Tibial artery (tissue), 4 donors: Measurements from ENCODE around the gene DPEP1.

Source experiments
- DNase-seq, 2 donors: peaks; one replicate each; pipeline ENCODE4 v3.0.0-alpha.2; 2019
- H3K27ac ChIP-seq, 2 donors: fragments of 200-600 bp; sonication (generic) in 1 of 2; 1 replicate in 1 of 2; 2 replicates in 1 of 2; pipeline ENCODE4 v1.5.1; 2018 to 2019; ENCODE audit warnings: mild to moderate bottlenecking in 1 of 2
- H3K27me3 ChIP-seq, 2 donors: fragments of 200-600 bp; sonication (generic) in 1 of 2; one replicate each; pipeline versions ENCODE4 v1.5.1 to v1.6.0; 2016 to 2019
- H3K36me3 ChIP-seq, 3 donors: fragments of 200-600 bp; sonication (generic) in 2 of 3; one replicate each; pipeline ENCODE4 v1.5.1; 2016 to 2019; ENCODE audit warnings: mild to moderate bottlenecking in 2 of 3
- H3K4me1 ChIP-seq, 4 donors: fragments of 200-600 bp; sonication (generic) in 2 of 4; 1 replicate in 3 of 4; 2 replicates in 1 of 4; pipeline ENCODE4 v1.5.1; 2016 to 2019
- H3K4me3 ChIP-seq, 2 donors: fragments of 200-600 bp; sonication (generic) in 1 of 2; 1 replicate in 1 of 2; 2 replicates in 1 of 2; pipeline ENCODE4 v1.5.1; 2018 to 2019; ENCODE audit warnings: mild to moderate bottlenecking in 2 of 2
- H3K9me3 ChIP-seq, 3 donors: fragments of 200-600 bp; sonication (generic) in 1 of 3; one replicate each; pipeline ENCODE4 v1.5.1; 2016 to 2019
- intact Hi-C: fragments of 100-400 bp; cut with DNase I; formaldehyde crosslinking; loops from one replicate; pipeline ENCODE4 v1.15.0; 2023; ENCODE audit warnings: low total_unique reads
- TF ChIP-seq, protein P1 (sequence below), 2 experiments: fragments of 200-600 bp in 1 of 2; fragments of 450-650 bp in 1 of 2; IDR thresholded peaks; one replicate each; pipeline ENCODE4 v1.5.1; 2017 to 2019; ENCODE audit warnings: antibody characterized with exemption in 2 of 2, mild to moderate bottlenecking in 1 of 2, moderate library complexity in 1 of 2

DPEP1 gene

DNA sequence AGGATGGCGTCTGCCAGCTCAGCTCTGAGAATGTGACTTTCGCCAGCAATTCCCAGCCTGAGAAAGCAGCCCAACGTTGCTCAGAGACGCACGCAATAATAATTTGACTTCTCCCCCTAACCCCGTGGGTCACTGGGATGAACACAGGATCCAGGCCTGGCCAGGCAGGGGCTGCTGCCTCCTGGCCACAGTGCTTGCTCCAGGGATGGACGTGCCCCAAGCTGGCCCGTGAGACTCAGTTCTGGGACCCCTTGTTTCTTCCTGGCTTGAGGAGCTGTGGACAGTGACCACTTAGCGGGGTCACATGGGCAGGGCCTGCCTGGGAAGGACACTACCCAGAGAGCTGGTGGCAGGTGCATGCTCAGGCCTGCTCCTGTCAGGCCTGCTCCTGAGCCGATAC is 13.5 kb upstream of the DPEP1 start:
- peaks cover 0 to 11% (median 7%) of the 10 kb centered on the region in 4 donors for H3K4me1 ChIP-seq
- H3K27ac ChIP-seq = no peak overlapping the region
- TF ChIP-seq, protein P1, sequence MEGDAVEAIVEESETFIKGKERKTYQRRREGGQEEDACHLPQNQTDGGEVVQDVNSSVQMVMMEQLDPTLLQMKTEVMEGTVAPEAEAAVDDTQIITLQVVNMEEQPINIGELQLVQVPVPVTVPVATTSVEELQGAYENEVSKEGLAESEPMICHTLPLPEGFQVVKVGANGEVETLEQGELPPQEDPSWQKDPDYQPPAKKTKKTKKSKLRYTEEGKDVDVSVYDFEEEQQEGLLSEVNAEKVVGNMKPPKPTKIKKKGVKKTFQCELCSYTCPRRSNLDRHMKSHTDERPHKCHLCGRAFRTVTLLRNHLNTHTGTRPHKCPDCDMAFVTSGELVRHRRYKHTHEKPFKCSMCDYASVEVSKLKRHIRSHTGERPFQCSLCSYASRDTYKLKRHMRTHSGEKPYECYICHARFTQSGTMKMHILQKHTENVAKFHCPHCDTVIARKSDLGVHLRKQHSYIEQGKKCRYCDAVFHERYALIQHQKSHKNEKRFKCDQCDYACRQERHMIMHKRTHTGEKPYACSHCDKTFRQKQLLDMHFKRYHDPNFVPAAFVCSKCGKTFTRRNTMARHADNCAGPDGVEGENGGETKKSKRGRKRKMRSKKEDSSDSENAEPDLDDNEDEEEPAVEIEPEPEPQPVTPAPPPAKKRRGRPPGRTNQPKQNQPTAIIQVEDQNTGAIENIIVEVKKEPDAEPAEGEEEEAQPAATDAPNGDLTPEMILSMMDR (IDR thresholded peaks at IDR 0.05) = no peak
- no peak for DNase-seq
- H3K9me3 ChIP-seq = no peaks in the 10 kb centered on the region
- H3K4me3 ChIP-seq = no peak overlapping the region
- no peaks in the 10 kb centered on the region for H3K36me3 ChIP-seq
- intact Hi-C loops = no loop called here
- peaks cover 0 to 23% of the 10 kb centered on the region in 2 donors for H3K27me3 ChIP-seq

DNA sequence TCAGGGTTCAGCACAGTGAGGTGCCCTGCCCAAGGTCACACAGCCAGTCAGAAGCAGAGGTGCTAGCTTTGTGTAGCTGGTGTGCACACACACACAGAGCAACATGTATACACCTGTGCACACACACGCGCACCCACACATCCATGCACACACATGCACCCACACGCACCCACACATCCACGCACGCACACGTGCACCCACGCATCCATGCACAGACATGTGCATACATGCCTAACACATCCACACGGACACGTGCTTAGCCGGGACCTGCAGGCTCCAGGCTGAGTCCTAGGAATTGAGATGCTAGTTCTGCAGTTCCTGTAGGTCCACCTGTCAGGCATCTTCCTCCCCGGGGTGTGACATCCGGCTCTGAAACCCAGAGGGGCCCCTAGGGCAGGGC is 13.0 kb upstream of the DPEP1 start:
- H3K36me3 ChIP-seq = no peaks in the 10 kb centered on the region
- H3K4me3 ChIP-seq = no peak overlapping the region
- TF ChIP-seq, protein P1 (IDR thresholded peaks at IDR 0.05) = no peak

DNA sequence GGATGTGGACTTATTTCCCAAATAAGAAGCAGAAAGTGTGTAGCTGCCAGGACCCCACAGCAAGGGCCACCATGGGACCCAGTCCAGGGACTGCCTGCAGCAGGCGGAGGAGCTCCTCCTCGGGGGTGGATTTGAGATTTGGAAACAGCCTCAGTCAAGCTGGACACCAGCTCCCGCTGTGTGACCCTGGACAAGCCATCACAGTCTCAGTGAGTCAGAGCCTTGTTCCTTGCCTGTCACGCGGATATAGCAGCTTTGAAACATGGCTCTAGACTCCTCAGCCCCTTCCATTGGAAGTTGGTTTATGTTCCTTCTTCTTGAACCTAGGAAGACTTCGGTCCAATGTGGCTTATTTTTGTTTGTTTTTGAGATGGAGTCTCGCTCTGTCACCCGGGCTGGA is 12.5 kb upstream of the DPEP1 start:
- H3K4me1 ChIP-seq = peaks cover 0 to 11% (median 7%) of the 10 kb centered on the region in 4 donors
- DNase-seq = no peak
- H3K9me3 ChIP-seq = no peaks in the 10 kb centered on the region
- H3K27ac ChIP-seq = no peak overlapping the region
- H3K36me3 ChIP-seq = no peaks in the 10 kb centered on the region
- H3K27me3 ChIP-seq = peaks cover 0 to 33% of the 10 kb centered on the region in 2 donors
- intact Hi-C loops = no loop called here
- TF ChIP-seq, protein P1 (IDR thresholded peaks at IDR 0.05) = no peak
- H3K4me3 ChIP-seq = no peak overlapping the region

More for the DNA sequence above, 13.0 kb upstream of the DPEP1 start:
- intact Hi-C loops = no loop called here
- Histone ChIP-seq H3K27me3 (peaks cover 0 to 28% of the 10 kb centered on the region in 2 donors), H3K27ac (no peak overlapping the region), H3K9me3 (no peaks in the 10 kb centered on the region), H3K4me1 (peaks cover 0 to 11% (median 7%) of the 10 kb centered on the region in 4 donors)
- DNase-seq = no peak

DNA sequence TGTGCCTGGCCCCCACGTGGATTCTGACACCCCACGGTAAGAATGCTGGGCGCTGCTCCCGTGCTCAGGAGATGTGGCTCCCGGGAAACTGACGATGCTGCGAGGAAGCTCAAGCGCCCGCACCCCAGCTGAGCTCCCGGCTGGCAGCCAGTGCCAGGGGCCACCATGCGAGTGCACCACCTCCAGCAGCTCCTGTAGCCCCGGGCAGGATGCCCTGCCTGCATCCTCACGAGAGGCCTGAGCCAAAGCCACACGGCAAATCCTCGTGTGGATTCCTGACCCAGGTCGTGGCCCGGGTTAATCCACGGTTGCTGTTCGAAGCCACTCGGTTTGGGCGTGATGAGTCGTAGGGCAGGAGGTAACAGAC is 11.6 kb upstream of the DPEP1 start:
- intact Hi-C loops = no loop called here
- TF ChIP-seq, protein P1 (IDR thresholded peaks at IDR 0.05) = no peak

DNA sequence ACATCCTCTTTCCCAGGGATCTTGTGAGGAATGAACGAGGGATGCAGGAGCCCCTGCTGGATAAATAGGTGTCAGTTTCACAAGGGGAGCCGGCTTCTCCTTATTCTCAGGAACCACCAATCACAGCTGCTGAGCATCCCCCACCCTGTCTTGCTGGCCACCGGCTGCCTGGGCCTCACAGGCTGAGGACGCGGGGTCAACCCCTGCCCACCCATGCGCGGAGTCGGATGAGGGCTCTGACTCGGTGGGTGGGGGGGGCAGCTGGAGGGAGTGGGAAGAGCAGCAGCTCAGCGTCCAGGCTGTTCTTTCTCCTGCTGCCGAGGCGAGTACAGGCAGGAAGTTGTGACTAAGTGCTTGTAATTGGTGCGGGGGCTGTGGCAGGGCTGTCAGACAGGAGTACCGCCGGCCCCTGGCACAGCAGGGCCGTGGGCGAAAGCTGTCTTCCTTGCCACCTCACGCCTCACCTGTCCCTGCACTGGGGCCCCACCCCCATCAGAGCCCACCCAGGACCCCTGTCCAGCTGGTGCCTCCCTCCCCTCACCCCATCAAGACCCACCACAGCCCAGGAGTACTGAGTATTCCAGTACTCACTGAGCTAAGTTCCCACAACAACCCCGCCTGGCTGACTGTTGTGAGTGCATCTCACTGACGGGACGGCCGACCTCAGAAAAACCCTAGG is 11.0 kb upstream of the DPEP1 start:
- Histone ChIP-seq H3K4me3 (no peak overlapping the region), H3K9me3 (no peaks in the 10 kb centered on the region), H3K27me3 (peaks cover 0 to 37% of the 10 kb centered on the region in 2 donors), H3K36me3 (no peaks in the 10 kb centered on the region), H3K27ac (no peak overlapping the region), H3K4me1 (peaks cover 0 to 11% (median 7%) of the 10 kb centered on the region in 4 donors)
- DNase-seq = no peak
- TF ChIP-seq, protein P1 (IDR thresholded peaks at IDR 0.05) = no peak
- intact Hi-C loops = no loop called here

More for the DNA sequence above, 11.6 kb upstream of the DPEP1 start:
- Histone ChIP-seq H3K27ac (no peak overlapping the region), H3K4me1 (peaks cover 0 to 11% (median 7%) of the 10 kb centered on the region in 4 donors), H3K4me3 (no peak overlapping the region), H3K36me3 (no peaks in the 10 kb centered on the region), H3K27me3 (peaks cover 0 to 37% of the 10 kb centered on the region in 2 donors), H3K9me3 (no peaks in the 10 kb centered on the region)
- DNase-seq = no peak
